GM12801 (cell line): ENCODE results near the gene RAB40C.

Experiments
- TF ChIP-seq, protein P1 (sequence below): IDR thresholded peaks from one replicate; pipeline ENCODE4 v1.5.1; 2011; ENCODE audit warnings: control low read depth; ENCODE audit not compliant: insufficient read length; ENCODE audit errors: extremely low read depth

The RAB40C gene

DNA sequence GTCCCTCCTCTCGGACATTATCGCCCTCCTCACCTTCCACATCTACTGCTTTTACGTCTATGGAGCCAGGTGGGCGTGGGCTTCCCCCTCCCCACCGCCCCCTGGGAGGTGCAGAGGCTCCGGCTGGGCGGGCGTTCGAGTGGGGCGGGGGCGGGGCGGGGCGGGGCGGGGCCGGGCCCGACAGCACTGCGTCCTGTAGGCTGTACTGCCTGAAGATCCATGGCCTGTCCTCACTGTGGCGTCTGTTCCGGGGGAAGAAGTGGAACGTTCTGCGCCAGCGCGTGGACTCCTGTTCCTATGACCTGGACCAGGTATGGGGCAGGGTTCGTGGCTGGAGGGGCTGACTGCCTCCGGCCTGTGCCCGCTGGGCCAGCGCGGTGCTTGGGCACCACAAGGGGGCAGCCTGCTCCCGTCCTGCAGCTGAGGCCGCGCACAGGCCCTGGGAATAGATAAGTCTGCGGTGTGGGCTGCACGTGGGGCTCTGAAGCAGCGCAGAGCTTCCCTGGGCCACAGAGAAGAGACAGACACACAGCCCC, 10.9 kb upstream of the RAB40C start:
- TF ChIP-seq, protein P1, sequence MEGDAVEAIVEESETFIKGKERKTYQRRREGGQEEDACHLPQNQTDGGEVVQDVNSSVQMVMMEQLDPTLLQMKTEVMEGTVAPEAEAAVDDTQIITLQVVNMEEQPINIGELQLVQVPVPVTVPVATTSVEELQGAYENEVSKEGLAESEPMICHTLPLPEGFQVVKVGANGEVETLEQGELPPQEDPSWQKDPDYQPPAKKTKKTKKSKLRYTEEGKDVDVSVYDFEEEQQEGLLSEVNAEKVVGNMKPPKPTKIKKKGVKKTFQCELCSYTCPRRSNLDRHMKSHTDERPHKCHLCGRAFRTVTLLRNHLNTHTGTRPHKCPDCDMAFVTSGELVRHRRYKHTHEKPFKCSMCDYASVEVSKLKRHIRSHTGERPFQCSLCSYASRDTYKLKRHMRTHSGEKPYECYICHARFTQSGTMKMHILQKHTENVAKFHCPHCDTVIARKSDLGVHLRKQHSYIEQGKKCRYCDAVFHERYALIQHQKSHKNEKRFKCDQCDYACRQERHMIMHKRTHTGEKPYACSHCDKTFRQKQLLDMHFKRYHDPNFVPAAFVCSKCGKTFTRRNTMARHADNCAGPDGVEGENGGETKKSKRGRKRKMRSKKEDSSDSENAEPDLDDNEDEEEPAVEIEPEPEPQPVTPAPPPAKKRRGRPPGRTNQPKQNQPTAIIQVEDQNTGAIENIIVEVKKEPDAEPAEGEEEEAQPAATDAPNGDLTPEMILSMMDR: no peak

DNA sequence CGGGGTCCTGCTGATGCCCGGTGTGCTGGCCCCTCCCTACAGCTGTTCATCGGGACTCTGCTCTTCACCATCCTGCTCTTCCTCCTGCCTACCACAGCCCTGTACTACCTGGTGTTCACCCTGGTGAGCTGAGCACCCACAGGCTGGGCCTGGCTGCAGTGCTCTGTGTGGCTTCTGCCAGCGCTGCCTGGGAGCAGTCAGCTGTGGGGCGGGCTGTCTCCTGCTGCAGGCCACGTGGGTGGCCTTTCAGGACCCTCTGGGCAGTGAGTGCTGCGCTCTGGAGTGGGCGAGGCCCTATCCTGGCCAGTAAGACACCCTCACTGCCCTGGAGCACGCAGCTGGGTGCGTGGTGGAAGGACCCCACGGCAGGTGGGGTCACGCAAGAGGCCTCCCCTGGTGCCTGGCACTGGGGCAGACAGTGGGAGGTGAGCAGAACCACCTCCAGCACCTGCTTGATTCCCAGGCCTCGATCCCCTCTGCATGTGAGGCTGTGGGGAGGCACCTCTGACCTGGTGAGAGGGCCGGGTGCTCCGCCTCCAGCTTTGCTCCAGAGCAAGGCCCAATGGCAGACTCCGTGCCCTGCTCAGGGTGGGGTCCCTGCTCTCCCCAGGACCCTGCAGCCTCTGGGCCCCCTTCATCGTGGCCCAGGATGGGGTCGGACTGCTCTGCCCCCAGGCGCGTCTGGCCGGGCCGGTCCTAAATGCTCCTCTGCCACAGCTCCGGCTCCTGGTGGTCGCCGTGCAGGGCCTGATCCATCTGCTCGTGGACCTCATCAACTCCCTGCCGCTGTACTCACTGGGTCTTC, 9.5 kb upstream of the RAB40C start:
- TF ChIP-seq, protein P1: no peak

DNA sequence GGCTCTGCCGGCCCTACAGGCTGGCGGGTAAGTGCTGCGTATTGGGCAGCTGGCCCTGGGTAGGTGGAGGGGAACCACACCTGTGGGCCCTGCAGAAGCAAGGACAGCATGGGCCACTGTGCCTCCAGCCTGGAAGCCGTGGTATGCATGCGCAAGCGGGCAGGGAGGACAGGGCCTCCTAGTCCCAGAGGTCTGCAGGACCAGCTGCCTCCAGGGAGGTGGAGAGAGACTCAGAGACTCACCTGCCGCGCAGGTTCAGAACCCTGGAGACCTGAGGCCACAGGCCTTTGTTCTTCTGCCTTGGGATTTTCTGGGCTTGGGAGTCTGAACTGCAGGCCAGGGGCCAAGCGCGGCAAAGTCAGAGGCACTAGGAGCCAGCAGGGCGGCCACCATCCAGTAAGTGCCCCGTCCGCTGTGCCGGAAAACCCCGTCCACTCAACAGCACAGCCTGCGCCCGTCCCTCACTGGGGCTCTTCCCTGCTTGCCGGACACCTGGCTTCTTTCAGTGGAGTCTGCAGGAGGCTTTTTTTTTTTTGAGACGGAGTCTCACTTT, 8.8 kb upstream of the RAB40C start:
- TF ChIP-seq, protein P1: no peak

DNA sequence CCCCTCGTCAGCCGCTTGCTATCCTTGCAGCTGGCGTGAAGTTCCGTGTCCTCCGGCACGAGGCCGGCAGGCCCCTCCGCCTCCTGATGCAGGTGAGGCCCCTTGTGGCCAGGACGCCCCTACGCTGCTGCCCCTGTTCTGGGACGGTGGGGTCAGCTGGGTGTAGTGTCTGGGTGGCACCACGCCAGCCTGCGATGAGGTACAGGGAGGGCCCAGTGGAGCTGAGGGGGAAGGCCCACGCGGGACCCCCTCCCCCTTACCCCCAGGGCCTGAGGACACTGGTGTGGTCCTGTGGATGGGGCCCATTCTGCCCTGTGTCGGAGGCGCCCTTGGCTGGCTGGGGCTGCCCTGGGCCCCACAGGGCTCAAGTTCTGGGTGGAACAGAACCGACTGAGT, 7.7 kb upstream of the RAB40C start:
- TF ChIP-seq, protein P1: no peak

DNA sequence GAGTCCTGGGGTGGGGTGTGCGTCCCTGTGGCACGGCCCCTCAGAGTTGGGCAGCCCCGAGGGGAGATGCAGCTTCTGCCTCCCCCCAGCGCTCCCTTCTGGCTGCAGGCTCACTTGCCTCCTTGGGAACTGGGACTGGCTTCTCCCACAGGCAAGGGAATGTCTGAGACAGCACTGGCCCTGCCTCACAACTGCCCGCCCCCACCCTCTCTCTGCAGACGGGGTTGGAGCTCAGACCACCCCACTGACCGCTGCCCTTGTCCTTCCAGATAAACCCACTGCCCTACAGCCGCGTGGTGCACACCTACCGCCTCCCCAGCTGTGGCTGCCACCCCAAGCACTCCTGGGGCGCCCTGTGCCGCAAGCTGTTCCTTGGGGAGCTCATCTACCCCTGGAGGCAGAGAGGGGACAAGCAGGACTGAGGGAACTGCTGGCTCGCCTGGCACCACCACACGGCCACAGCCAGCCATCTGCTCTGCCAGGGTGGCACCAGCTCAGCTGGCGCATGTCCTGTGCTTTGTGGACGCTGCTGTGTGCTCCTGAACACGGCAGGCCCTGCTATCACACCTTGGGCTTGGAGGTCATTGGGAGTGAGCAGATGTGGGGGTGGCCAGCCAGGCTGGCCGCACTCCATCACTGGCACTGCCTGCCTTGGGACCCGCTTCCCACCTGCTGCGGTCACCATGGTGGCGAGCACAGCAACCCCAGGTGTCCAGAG, 7.1 kb upstream of the RAB40C start:
- TF ChIP-seq, protein P1: no peak

DNA sequence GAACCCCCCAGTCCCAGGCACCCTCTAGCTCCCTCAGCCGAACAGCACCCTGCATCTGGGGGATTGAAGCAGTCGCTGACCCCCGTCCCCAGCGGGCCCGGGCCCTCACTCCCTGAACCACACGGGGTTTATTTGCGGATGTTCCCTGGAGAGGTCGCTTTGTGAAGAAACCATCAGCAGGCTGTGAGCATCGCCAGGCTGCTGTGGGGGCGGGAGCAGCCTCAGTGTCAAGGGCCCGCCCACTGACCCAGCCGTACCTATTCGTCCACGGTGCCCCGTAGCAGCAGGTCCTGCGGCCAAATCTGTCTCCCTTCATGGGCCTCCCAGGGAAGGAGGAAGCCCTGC, 6.4 kb upstream of the RAB40C start:
- TF ChIP-seq, protein P1: no peak

DNA sequence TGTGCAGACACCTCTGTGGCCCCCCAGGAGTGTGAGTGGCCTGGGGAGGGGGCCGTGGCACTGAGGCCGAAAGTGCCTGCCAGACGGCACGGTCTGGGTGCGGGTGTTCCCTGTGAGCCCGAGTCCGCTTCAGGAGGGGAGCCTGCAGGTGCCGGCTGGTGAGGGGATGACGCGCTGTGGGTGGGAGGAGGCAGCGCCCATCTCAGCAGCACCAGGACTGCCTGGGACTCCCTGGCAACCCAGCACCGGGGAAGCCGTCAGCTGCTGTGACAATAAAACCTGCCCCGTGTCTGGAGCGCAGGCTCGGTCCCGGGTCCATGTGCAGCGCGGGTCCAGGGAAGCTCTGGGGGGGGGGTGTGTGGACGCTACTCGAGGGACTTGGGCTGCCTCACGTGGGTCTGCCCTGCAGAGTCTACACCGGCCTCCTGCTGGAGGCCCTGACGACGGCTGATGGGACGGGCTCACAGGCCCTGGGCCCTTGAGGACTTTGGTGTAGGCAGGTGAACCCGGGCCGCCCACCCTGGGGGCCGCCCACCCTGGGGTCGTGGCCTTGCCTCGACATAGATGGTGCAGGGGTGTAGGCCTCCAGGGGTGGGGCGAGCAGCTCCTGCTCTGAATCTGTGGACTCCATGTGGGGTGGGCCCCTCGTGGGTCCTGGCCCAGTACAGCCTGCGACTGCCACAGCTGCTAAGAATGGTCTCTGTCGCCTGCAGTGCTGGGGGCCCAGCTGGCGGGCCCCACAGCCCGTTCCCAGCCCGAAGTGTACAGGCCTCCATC, 5.9 kb upstream of the RAB40C start:
- TF ChIP-seq, protein P1: no peak
